VCaP (cell line): ENCODE data around the gene GCHFR.

Source experiments
- H3K27ac ChIP-seq: fragments of 450-650 bp; 2 replicates; pipeline ENCODE4 v1.5.1; 2017
- CTCF ChIP-seq: fragments of 450-650 bp; conservative IDR thresholded peaks from 2 replicates; pipeline ENCODE4 v1.5.1; 2017; ENCODE audit warnings: mild to moderate bottlenecking, moderate library complexity

GCHFR gene

GRCh38 chr15:40782609-40783227 is 18.9 kb downstream of the GCHFR start:
- peak; percentile 91 for TF ChIP-seq CTCF

GRCh38 chr15:40785164-40785563 is 21.3 kb downstream of the GCHFR start:
- no peak for TF ChIP-seq CTCF
- H3K27ac ChIP-seq = peak overlapping the region; percentile 95

More at GRCh38 chr15:40782609-40783227, 18.9 kb downstream of the GCHFR start:
- H3K27ac ChIP-seq = peak overlapping the region; percentile 95

DNA sequence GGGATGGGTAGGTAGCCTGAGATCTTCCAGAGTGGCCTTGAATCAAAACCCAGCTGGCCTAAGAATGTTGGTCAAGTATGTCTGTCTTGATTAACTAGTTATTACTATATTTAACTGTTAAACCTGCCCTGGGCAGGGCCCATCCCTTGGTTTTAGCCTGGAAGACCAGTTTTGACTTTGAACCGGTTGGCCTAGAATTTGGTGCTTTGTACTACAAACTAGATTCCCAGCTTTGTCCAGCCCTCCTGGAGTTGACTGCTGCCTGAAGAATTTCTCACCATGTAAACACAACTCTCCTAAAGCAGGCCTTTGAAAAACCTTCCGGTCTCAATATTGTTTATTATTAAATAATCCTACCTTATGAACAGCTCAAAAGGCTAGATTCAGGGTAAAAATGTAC is 21.9 kb downstream of the GCHFR start:
- no peak for TF ChIP-seq CTCF
- H3K27ac ChIP-seq = peak overlapping the region; percentile 95

DNA sequence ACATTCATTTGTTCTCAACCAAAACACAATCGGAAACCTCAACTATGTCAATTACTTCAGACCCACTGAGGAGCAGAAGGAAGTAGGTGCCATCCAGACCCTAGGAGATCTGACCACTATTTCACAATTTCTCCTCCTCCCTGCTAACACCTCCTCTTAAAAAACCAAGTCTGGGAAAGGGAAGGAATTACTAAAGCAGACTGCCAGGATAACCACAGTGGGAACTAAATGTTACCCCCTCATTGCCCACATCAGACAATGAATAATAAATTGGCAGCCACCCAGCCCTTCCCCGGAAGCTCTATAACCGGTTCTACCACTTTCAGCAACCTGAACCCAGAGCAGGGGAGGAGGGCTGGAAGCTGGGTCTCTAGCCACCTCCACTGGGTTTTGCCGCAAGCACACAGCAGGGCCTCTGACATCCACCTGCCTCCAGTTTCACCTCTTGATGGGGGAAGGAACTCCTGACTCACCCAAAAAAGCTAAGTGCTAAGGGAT is 23.5 kb downstream of the GCHFR start:
- H3K27ac ChIP-seq = peak overlapping the region; percentile 95
- no peak for TF ChIP-seq CTCF

DNA sequence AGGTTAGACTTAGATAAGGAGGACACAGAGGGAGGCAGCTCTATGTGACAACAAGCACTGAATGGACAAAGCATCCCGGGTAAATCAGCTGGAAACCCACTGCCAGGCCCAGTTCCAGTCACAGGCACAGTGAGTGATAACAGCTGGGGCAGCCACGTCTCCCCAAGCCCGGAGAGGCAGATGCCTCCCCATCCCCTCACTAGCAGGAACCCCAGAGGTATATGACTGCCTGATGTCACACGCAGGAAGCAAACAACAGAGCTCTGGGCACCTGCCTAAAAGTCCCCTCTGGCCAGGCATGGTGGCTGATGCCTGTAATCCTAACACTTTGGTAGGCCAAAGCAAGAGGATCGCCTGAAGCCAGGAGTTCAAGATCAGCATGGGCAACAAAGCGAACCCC is 24.1 kb downstream of the GCHFR start:
- no peak for TF ChIP-seq CTCF
- peak overlapping the region; percentile 95 for H3K27ac ChIP-seq

DNA sequence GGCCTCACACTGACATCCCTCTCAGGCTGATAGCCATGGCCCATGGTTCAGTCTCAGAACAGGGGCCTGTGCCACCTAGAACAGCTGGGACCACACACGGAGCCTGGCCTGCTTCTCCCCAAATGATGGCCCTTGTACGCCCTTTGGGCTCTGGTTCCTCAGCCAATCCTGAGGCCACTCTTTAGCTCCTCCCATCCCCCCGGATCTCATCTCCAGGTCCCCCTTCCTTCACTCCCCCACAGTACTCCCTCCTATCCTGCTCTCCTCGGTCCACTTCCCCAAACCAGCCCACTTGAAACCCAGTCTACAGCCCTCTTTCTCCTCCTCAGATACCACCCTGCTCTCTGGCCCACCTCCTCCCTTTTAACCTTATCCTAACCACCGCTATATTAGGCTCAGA is 25.3 kb downstream of the GCHFR start:
- no peak for TF ChIP-seq CTCF
- peak overlapping the region; percentile 95 for H3K27ac ChIP-seq

DNA sequence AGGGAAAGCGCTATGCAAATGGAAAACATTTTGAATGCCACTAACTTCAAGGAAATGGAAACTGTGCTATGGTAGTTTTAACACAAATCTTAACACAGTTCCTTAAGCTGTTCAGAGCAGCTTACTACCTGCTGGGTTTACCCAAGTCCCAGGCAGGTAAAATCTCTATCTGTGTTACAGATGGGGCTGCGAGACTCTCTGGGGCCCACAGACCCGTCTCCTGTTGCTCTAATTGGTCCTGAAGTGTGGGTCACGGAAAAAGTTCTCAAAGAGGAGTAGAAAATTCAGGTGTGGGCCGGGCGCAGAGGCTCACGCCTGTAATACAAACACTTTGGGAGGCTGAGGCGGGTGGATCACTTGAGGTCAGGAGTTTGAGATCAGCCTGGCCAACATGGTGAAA is 26.1 kb downstream of the GCHFR start:
- peak overlapping the region; percentile 95; the same call in 1 of the 2 replicates for H3K27ac ChIP-seq

More for the DNA sequence above, 26.1 kb downstream of the GCHFR start:
- TF ChIP-seq CTCF = no peak
